HG02798 (cell line): ENCODE data around the gene GSTO1.
A peak's percentile ranks its signal among the peaks of the same experiment; 100 is the strongest.

Source experiments
- ATAC-seq: cut with Tn5 transposase; IDR thresholded peaks from one replicate; pipeline ENCODE4 v1.9.1; 2021; ENCODE audit warnings: mild to moderate bottlenecking; ENCODE audit not compliant: unreplicated experiment, poor library complexity

The GSTO1 gene

DNA sequence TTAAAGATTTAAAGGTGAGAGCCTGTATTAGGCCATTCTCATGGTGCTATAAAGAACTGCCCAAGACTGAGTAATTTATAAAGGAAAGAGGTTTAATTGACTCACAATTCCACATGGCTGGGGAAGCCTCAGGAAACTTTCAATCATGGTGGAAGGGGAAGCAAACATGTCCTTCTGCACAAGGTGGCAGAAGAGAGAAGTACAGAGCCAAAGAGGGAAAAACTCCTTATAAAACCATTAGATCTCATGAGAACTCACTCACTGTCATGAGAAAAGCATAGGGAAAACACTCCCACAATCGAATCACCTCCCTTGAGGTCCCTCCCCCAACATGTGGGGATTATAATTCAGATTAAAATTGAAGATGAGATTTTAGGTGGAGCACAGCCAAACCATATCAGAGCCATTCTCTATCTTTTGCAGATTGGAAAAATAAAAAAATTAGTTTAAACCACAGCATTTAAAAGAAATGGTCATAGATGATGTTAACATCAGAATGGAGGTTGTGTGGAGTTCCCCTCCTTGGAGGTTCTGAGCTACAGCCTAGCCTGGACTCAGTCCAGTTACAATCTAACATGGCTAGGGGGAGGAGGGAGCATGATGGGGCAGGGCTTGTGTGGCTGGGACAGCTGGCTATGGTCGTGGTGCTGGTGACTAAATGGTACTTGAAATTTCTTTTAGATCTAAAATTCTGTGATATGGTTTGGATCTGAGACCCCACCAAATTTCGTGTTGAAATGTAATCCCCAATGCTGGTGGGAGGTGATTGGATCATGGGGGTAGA is 47.4 kb downstream of the GSTO1 start:
- no peak for ATAC-seq

DNA sequence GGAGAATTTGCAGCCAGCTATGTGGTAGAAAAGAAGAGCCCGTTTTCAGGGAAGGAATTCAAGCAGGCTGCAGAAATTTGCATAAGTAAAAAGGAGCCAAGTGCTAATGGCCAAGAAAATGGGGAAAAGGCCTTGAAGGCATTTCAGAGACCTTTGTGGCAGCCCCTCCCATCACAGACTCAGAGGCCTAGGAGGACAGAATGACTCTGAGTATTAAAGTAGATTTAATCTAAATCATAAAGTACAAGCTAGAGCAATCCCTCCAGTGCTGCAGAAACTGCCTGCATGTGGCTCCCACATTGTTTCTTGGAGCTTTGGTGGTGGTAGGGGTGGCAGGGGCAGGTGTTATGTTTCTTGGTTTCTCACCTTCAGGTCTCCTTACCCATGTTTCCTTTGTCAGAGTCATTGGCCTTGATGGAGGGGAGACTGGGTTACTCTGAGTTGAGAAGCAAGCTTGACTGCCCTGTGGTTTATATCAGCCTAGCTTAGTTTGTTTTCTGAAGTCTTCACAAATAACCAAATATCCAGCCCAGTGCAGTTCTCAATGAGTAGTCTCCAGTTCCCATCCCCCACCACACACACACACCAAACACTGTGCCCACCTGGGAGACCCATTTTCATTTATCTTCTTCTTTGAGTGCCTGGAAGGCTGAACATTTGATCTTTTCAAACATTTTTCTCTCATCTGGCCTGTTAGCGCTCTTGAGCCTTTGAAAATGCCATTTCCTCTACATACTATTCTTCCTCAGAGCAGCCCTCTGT is 49.1 kb downstream of the GSTO1 start:
- no peak for ATAC-seq

DNA sequence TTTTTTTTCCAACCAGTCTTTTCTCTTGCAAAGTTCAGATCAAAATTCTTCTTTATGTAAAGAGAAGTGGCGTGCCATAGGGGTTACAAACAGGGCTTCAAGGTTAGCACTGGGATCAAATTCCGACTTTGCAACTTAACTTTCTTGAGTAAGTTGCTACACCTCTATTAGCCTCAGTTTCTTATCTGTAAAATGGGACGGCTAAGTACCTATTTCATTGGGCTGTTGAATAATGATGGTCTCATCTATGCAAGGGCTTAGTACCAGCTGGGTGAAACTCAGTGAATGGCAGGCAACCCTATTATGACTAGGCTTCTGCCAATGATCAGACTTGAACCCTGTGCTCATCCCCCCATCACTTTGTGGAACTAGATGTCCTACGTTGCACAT is 49.7 kb downstream of the GSTO1 start:
- ATAC-seq: no peak

DNA sequence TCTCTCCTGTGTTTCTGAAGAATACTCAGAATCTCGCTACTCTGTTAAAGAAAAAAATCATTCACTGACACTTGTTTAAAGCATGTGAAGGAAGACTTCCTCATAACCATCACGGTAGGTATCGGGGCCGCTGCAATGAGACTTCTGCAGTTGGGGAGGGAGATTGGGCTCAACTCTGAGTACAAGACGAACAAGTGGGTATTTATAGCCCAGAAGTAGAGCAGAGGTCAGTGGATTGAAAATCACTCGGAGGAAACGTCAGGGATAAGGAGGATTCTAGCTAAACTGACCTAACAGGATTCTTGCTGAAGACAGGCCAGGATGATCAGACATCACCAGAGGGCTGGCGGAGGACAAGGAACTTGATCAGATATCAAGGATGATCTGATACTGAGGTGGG is 50.2 kb downstream of the GSTO1 start:
- no peak for ATAC-seq

DNA sequence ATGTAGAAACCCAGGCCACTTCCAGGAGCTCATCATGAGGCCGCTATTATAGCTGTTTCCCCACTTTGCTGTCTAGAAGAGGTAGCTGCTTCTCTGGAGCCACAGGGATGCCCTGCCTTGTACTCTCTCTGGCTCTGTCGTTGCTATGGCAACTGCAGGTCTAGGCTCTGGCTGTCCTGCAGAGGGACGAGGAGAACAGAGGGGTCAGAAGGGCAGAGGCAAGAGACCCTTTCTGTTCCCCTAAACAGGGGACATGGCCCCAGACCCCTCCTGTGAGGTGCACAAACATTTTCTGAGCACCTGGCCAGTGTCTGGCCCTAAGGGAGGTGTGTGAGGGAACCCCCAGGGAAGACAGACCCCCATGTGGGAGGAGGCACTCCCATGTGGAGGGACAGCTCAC is 52.2 kb downstream of the GSTO1 start:
- ATAC-seq: no peak

DNA sequence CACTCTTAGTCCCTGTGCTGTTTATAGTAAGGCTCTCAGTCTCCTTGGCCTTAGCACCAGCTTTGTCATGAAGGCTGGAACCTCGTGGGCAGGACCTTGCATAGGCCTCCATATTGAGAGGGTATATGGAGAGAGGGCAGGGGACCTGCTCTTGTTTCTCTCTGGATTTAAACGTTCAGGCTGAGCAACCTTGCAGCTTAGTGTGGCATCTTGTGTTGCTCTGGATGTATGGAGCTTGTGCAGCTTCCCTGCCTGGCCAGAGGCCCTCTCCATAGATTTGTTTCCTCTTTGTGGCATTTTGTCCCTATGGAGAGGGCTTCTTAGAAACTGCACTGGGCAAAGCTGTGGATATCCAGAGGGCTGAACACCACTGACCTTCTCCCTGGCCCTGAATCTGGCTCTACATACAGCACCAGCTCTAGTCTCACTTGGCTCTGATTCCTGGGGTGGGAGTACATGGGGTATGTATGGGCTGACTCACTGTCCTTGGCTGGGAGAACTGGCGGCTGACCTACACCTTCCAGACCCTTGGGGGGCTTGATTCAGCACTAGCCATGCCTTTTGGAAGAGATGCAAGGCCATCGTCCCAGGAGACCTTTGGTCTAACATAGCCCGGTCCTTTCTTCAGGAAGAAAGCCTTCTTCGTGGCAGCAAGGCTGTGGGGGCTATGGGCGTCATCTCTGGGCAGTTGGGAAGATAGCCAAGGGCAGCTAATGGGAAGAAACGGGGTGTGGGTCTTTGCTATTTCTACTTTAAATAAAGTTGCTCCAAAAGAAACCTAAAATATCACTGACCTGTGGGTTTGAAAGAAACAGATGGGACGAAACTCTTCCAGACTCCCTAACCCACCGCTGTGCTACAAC is 53.1 kb downstream of the GSTO1 start:
- no peak for ATAC-seq

DNA sequence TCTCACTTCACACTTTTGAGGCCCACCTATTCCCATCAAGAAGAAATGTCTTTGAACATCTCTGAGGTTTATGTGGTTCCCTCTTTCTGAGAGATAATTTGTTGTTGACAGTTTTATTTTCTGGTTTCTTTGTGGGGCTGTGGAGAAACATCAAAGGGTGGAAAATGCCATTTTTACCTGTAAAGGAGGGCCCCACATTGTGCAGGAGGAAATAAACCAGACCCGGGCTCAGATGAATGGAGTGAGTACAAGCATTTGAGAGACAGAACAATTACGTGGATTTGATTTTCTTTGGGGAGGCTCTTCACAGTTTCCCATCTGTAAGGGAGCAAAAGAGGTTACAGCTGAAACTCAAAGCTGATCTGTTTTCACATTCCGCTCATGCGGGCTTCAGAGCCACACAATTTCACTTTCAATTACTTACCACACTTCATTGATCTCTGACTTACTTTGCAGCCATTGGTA is 53.8 kb downstream of the GSTO1 start:
- peak; percentile 77 for ATAC-seq

DNA sequence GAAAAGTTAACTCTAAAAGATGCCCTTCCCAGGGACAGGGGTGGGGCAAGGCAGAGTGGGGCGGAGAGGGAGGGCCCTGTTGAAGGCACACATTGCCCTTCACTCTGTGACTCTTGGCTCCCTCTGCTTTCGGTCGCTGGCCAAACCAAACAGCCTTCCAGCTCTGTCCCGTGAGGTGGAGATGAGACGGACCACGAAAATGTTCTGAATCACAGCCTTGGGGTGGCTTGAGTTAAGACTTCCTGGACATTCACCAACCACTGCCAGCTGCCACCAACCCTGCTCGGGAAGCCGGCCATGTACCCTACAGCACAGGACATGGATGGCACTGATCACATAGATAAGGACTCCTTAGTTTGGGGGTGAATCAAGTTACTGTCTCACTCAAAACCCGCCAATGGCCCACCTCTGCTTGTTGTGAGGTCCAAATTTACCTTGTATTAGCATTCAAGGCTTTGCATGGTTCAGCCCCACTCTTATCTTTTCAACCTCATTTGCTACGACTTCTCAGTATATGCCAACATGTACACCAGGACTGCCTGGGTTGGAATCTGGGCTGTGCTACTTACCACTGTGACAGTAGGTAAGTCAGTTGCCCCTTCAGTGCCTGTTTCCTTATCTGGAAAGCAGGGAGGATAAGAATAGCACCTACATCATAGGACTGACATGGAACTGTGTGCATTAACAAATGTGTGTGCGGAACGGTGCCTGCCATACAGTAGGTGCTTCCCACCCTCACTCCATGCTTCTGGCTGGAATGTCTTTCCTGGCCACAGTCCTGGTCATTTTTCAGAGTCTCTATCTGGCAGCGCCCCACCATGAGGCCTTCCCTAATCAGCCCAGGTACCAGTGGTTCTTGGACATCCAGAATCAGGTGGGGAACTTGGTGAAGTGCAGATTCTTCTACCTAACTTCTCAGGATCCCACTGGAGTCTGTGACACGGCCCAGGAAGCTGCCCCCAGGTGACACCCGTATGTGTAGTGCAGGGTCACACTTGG is 55.6 kb downstream of the GSTO1 start:
- no peak for ATAC-seq

DNA sequence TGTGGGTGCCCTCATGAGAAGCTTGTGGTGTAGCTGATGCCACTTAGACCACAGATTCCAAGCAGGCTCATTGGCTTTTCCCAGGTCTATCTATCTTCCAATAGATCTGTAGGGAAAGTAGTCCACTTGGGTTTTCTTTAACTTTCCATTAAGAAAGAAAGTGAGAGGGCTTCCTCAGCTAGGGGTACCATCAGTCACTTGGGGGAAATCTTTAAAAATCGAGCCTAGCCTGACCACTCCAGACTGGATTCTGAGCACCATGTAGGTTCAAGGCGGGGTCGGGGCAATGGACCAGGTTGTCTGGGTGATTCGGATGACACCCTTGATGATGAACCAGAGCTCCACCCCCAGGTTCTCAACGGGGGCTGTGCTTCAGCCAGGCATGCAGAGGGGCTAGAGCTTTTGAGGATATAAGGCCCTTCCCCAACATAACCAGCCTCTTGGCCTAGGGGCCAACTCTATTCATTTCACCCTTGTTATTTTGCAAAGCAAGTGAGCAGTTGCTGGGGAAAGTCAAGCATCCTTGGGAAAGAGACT is 56.6 kb downstream of the GSTO1 start:
- ATAC-seq: no peak

DNA sequence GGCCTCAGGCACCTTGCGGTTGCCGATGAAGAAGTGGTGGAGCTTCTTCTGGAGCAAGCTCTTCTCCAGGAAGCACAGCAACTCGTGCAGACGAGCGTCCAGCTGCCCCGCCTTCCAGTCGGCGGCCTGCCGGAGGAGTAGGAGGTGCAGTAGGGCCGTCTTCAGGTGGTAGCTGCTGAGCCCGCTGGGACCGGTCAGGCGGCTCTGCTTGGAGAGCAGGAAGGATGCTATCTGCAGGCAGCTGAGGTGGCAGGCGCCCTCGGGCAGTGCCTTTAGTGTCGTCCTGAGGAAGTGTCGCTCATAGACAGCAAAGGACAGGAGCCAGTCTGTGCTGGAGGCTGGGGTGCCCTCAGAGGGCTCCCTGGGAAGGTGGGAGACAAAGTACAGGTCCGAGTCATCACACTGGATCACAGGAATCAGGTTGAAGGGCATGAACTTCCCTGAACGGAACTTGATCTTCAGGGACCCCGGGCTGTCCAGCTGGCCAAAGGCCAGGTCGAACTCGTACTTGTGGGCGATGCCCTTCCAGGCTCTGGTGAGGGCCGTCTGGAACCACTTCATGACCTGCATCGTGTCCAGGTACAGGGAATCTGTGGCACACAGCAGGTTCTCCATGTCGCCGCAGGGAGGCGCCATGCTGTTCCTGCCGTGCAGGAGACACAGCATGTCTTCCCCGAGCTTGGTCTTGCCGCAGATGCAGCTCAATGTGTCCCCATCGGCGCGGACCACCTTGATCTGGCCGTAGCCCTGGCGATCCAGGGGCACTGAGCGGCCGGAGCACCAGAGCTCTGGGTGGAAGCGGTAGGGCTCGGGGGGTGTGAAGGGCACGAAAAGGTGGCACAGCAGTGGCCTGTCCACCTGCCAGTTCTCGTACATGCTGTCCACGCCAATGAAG is 60.1 kb downstream of the GSTO1 start:
- ATAC-seq: no peak

DNA sequence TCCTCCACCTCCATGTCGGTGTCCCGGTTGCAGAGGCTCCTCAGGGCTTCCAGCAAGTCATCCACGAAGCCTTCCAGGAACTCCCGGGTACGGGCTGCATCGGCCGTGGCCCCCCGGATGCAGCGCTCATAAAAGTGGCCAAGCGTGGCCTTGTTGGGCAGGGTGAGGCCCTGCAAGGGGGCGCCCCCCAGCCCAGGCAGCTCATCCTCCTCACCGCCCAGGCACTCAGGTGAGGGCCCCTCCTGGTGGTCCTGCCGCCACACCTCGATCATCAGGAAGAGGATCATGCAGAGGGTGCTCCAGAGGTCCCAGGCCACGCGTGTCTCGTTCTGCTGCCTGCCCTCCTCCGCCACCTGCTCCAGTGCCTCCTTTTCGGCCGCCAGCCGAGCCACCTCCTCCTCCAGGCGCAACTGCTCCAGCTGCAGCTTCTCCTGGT is 60.8 kb downstream of the GSTO1 start:
- ATAC-seq: no peak

DNA sequence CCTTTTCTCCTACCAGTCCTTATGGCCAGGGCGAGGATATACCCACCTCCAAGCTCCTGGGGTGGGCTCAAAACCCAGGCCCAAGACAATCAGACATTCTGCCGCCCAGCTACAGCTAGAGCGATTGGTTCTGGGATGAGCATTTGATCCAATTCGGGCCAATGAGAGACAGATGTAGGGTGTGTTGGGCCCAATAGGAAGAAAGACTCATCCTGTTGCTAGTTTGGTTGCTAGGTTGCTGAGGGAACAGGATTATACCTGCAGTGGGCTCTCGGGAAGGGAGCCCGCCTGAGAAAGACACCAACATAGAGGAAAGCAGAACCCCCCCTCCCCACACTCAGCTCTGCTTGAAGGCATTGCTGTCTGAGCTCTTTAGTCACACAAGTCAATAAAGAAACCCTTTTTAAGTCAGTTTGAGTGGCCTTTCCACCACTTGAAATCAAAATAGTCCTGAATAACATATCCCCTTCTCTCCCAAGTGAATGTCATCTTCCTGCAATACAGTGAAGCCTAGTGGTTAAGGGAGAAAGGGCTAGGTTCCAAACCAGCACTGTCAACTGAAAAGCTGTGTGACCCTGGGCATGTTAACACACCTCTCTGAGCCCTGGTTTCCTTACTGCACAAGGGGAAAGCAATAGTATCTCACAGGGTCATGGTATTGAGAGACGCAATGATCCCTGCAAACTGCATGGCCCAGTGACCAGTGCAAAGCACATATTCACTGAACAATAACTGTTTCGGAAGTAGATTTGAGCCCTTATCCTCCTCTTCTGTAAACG is 61.8 kb downstream of the GSTO1 start:
- ATAC-seq: no peak
